IPS-18c (cell line): ENCODE measurements around the gene PFN1.
"Not testable (repeated sequence)": the region's sequence is repeated elsewhere in the genome, so short reads cannot be mapped to it uniquely, and the experiment has no call there.

Experiments used
- H3K4me3 ChIP-seq: 2 replicates; pipeline ENCODE4 v1.7.0; 2013; ENCODE audit warnings: low read depth, mild to moderate bottlenecking, low read length, moderate library complexity; ENCODE audit not compliant: insufficient read depth
- H3K9me3 ChIP-seq: one replicate; pipeline ENCODE4 v1.6.1; 2013; ENCODE audit warnings: mild to moderate bottlenecking, low read length, moderate library complexity; ENCODE audit not compliant: control insufficient read depth, insufficient read depth

PFN1 gene

DNA sequence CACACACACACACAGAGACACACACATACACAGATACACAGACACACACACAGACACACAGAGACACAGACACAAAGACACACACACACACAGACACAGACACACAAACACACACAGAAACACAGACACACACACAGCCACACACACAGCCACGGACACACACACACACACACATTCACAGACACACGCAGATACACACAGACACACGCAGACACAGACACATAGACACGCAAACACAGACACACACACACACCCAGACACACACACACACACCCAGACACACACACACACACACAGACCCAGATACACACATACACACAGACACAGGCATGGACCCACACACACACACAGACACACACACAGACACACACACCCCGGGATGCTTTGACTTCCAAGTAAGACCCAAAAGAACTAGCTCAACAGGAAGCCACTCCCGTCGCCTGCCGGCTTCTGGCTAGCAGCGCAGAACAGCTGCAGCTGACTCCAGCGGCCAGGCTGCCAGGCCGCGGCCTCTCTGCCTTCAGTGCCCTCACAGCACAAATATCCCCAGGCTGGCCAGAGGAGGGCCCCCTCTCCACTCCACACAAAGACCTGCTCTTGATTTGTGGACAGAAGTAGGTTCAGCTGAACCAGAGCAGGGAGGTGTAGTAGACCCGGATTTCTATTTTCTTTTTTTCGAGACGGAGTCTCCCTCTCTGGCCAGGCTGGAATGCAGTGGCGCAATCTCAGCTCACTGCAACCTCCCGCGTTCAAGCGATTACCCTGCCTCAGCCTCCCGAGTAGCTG, 39.4 kb downstream of the PFN1 start:
- no peak overlapping the region for H3K4me3 ChIP-seq
- H3K9me3 ChIP-seq = no peaks in the 10 kb centered on the region

DNA sequence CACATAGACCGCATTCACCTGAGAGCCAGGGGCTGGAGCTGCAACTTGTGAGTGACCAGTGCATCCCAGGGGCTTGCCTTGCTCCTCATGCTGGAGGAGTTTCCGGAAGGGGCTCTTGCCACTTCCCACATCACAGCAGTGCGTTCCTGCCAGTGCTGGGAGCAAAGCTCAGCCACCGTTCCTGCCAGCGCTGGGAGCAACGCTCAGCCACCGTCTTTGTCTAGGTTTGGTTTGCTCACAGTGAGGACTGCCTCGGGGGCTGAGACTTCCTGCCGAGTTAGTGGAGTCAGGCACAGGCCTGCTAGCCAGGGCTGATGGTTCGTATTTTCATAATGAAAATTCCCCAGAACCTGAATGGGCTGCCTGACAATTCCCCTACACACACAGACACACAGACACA, 40.0 kb downstream of the PFN1 start:
- Histone ChIP-seq H3K4me3 (no peak overlapping the region), H3K9me3 (no peaks in the 10 kb centered on the region)

DNA sequence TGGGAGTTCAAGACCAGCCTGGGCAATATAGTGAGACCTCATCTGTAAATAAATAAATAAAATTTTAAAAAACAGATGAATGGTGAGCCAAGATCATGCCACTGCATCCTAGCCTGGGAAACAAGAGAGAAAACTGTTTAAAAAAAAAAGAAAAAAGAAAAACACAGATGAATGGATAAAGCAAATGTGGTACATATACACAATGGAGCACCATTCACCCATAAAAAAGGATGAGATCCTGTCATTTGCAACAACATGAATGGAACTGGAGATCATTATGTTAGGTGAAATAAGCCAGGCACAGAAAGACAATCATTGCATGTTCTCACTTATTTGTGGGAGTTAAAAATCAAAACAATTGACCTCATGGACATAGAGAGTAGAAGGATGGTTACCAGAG, 41.7 kb downstream of the PFN1 start:
- H3K4me3 ChIP-seq, H3K9me3 ChIP-seq: not testable (repeated sequence)

DNA sequence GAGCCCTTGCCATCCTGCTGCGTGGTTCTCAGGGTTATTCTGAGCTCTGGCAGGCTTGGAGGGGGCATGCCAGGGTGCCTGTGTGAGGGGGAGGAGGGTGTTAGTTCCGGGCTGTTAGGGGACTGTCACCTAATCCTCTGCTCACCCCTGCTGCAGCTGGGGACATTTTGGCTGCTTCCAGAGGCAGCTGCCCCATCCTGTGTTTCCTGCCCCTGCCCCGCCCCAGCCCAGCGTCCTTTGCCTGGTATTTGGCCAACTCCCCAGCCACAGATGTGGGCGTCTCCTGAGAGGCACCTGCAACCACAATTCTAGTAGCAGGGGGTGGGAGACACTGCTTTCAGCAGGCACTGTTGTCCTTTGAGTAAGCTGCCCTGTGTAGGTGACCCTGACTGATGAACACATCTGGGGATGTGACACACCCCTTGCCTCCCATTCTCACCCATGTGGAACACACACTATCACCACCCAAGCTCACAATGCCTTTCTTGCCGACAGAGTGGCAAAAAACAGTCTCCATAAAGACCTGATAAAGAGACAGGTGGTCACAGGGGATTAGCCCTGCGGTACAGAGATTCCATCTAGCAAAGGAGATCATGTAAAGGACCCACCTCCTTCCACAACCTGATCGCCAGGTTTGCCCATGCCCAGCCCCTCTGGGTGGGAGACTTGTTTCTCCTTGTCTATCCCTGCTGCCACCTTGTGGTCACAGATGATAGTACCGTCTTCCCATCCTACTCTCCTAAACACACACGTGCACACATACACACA, 45.1 kb downstream of the PFN1 start, which contains the start of gene CHRNE:
Gene CHRNE (minus strand): TSS at position 48 of the 768 bp plus-strand sequence. CDS start 35 bp downstream, at position 13.
- H3K4me3 ChIP-seq = no peak within 1 kb of the TSS
- H3K9me3 ChIP-seq = no peaks in the 10 kb centered on the region

DNA sequence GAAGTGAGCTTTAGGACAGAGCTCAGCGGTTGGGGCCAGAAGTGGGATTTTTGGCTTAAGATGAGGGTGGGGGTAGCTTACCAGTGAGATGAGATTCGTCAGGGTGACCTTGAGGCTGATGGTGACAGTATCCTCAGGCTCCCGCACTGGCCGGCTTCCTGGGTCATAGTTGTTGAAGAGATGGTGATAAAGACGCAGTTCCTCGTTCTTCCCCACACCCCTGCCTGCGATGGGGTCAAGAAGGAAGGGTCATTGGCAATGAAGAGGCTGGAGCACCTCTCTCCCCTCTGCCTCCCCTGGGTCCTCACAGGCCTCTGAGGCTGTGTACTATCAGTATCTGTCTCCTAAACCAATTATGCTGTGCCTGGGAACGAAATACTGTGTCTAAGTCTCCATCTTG, 45.8 kb downstream of the PFN1 start:
- Histone ChIP-seq H3K9me3 (no peaks in the 10 kb centered on the region), H3K4me3 (no peak overlapping the region)

DNA sequence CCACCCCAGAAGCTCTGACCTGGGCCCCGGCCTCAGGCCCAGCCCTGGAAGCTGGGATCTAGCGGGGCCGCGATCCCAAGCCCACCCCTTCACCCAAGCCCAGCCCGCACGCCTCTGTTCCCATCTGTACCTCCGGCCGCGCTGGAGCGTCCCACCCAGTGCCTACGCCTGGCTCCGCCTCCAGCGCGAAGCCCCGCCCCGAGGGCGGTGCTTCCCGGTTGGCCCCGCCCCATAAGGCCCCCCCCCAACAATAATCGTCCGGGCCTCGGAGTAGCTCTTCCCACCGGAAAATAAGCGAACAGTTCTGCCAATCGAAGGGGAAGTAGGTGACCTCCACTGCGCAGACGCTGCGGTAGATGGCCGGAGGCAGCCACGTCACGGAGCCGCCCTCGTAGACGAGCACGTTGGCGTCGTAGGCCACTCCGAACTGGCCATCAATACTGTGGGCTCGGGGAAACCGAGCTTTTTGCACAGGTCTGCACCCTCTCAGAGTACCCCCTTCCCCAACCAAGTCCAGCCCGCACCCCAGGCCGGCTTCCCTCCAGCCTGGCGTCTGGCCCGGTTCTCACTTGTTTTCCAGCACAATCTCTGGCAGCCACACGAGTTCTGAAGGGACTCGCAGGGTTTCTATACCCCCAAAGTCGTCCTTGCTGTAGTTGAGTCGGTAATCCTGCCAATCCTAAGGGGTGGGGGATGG, 46.5 kb downstream of the PFN1 start:
- H3K4me3 ChIP-seq = no peak overlapping the region
- no peaks in the 10 kb centered on the region for H3K9me3 ChIP-seq

DNA sequence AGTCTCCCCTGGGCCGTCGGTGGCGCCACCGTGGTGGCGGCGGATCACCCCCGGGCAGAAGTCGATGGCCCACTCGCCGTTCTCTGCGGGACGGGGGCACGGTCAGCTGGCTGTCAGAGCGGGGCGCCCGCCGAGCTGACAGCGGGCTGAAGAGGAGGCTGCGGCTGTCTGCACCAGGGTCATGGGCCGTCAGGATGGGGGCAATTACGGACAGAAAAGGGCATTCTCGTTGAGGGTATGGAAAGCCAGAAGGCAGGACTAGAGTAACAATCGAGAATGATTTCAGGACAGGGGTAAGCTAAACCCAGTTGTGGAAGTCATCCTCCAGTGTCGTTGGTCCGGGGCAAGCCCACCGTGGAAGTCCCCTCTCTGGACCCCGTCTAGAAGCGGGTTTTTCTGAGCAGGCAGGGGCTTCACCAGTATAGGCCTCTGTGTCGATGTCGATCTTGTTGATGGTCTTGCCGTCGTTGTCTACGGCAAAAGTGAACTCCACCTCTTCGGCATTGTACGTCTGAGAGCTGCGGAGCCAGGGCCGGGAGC, 47.2 kb downstream of the PFN1 start:
- no peaks in the 10 kb centered on the region for H3K9me3 ChIP-seq
- no peak overlapping the region for H3K4me3 ChIP-seq

DNA sequence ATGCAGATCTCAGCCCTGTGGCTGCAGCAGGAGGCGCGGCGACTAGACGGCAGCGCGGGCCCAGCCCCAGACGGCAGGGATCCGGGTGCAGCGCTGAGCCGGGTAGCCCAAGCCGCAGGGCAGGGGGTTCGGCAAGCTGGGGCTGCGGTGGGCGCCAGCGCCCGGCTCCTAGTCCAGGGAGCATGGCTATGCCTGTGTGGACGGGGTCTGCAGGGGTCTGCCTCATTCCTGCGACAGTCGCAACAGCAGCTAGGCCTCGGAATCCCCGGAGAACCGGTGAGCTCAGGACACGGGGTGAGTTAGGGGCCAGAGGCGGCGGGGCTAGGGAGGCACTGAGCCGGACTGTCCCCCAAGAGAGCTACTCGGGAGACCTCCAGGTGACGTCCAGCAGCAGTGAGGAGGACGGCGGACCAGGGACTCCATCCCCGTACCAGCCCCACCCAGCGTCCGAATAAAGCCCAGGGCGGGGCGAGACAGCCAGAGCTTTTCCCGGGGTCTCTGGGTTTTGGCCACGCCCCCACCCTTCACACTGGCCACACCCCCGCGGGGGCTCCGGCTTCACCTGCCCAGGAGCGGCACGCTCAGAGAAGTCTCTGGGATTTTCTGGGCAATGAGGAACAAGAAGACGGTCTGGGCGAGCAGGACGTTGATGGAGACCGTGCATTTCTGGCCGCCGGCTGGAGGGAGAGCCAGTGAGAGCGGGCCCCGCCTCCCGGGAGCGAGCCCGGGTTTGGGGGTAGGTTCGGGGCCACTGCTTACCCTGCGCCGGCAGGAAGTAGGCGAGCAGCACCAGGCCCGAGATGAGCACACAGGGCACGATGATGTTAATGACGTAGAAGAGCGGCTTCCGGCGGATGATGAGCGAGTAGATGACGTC, 47.9 kb downstream of the PFN1 start:
- no peaks in the 10 kb centered on the region for H3K9me3 ChIP-seq
- peak overlapping the region; percentile 52; the same call in 1 of the 2 replicates for H3K4me3 ChIP-seq

DNA sequence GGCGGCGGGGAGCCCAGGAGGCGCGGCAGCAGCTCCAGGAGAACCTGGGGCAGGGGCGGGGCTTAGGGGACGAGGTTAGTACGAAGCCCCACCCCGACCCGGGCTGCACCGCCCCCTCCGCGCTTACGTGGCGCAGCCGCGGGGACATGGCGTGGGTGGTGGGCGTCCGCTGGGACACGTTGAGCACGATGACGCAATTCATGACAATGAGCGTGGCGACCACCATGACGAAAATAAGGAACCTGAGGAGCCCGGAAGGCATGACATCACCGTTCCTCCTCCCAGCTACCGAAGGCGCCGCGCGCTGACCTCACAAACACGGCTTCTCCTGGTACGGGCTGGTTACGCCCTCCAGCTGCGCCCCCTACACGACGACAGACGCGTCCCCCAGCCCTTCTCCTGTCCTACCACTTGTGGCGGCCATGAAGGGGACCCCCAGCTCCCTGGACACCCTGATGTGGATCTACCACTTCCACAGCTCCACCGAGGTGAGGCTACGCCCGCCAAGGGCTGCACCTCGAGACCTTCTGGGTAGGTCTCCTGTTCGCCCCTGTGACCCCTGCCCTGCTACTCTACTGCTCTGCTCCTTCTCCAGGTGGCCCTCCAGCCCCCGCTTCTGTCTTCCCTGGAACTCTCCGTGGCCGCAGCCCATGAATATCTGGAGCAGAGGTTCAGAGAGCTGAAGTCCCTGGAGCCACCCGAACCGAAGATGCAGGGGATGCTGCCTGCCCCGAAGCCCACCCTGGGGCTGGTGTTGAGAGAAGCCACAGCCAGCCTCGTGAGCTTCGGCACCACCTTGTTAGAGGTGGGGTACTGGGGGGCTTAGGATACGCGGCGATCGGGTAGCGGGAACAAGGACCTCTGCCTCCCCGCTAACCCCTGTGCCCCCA, 48.7 kb downstream of the PFN1 start, which contains the start of gene C17orf107:
Gene C17orf107 (plus strand): TSS at position 196 of the 890 bp plus-strand sequence. CDS start 227 bp downstream, at position 423.
- H3K4me3 ChIP-seq = peak within 1 kb of the TSS; percentile 52
- H3K9me3 ChIP-seq = no peaks in the 10 kb centered on the region

DNA sequence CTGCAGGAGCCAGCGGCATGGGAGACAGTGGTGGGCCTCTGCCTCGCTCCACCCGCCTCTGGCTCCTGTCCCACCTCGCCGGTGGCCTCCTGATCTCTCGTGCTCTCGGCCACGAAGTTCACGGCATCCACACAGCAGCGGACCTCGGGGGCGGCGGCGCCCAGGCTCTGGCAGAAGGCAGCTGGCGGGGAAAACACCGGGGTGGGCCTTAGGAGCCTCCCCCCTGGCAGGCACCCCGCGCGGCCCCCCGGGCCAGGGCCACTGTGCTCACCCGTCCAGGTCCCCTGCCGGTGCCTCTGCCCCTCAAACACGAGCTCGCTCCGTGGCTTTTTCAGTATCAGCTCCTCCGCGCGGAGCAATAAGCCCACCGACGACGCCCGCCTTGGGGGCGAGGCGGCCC, 49.4 kb downstream of the PFN1 start:
- Histone ChIP-seq H3K4me3 (peak overlapping the region; percentile 52), H3K9me3 (no peaks in the 10 kb centered on the region)

DNA sequence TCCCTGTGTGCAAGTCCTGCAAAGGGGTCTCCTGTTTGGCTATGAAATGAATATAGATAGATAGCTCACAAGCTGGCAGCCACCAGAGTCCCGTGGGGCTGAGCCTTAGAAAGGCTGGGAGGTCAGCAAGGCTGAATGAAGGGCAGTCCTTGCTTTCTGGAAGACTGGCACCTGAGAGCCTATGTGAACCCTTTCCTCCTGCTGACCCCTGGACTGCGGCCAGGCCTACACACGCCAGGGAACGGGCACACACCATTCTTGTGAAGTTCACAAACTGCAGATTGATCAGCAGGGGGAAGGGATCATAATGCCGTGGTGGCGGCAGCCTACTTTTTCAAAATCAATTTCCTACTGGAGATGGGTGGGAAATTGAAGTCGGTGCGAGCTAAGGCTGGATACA, 50.0 kb downstream of the PFN1 start:
- H3K4me3 ChIP-seq = no peak overlapping the region
- H3K9me3 ChIP-seq = no peaks in the 10 kb centered on the region

DNA sequence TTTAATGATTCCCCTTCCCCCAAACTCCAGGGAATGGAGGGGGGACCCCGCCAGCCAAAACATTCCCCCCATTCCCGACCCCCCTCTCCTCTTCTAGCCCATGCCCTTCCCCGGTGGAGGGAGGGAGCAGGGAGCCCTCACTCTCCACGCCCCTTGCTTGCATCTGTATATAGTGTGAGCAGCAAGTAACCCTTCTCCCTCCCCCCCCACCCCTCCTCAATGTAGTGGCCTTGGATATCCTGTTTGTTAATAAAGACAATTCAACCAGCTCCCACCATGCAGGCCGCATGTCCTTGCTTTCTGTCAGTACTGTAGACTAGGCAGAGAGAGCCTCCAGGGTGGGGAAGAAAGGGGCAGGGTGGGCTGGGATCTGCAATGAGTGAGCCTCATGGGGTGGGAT, 50.5 kb downstream of the PFN1 start:
- Histone ChIP-seq H3K4me3 (no peak overlapping the region), H3K9me3 (no peaks in the 10 kb centered on the region)

DNA sequence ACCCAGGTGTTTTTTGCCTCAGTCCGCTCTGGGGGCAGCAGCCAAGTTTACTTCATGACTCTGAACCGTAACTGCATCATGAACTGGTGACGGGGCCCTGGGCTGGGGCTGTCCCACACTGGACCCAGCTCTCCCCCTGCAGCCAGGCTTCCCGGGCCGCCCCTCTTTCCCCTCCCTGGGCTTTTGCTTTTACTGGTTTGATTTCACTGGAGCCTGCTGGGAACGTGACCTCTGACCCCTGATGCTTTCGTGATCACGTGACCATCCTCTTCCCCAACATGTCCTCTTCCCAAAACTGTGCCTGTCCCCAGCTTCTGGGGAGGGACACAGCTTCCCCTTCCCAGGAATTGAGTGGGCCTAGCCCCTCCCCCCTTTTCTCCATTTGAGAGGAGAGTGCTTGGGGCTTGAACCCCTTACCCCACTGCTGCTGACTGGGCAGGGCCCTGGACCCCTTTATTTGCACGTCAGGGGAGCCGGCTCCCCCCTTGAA, 51.1 kb downstream of the PFN1 start:
- Histone ChIP-seq H3K9me3 (no peaks in the 10 kb centered on the region), H3K4me3 (no peak overlapping the region)

DNA sequence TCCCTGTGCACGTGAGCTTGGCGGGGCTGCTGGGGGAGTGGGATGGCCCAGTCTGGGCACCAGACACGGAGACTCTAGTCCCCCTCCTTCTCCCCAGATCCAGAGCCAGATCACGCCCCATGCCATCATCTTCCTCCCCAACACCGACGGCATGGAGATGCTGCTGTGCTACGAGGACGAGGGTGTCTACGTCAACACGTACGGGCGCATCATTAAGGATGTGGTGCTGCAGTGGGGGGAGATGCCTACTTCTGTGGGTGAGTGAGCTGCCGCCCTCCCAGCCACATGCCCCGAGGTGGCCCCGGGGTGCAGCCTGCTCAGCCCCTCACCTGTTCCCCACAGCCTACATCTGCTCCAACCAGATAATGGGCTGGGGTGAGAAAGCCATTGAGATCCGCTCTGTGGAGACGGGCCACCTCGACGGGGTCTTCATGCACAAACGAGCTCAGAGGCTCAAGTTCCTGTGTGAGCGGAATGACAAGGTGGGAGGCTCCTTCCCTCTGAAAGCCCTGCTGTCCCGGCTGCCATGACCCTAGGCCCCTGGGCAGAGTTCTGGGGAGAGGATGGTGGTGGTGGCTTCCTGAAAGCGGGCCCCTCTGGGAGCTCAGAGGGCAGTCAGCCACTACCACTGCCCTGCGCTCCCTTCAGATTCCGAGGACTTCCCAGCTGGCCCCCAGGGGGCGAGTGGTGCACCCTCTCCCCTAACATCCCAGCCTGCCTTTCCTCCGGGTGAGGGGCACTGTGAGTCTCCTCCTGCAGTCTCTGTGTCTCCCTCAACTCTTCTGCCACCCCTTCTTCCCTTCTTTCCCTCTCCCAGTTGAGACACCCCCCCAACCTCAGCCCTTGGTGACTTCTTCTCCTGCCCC, 51.8 kb downstream of the PFN1 start:
- H3K4me3 ChIP-seq = no peak overlapping the region
- no peaks in the 10 kb centered on the region for H3K9me3 ChIP-seq
